Measurements from ENCODE around the gene TMEM117.
"Not testable (repeated sequence)": the region's sequence is repeated elsewhere in the genome, so short reads cannot be mapped to it uniquely, and the experiment has no call there.

Gene TMEM117

GRCh38 chr12:43840338-43840737, 4.5 kb downstream of the TMEM117 start:
- H3K9me3 ChIP-seq (ENCODE audit: control insufficient read depth, low read length), result no peaks in the 10 kb centered on the region
- H3K27me3 ChIP-seq (ENCODE audit: control insufficient read depth, insufficient read depth, low read length, poor library complexity, severe bottlenecking), result peaks cover 34% of the 10 kb centered on the region
- no peak overlapping the region for H3K27ac ChIP-seq (ENCODE audit: insufficient read depth, low read depth, low read length, poor library complexity, severe bottlenecking)
- 71 to 81% methylated on average over 4 of the region's 4 CpGs for WGBS, 2 experiments
- H3K36me3 ChIP-seq (ENCODE audit: control insufficient read depth, insufficient read depth, low read length), result no peaks in the 10 kb centered on the region
- H3K4me3 ChIP-seq (ENCODE audit: insufficient read depth, low read depth, low read length), result no peak overlapping the region
- no peaks in the 10 kb centered on the region for H3K4me1 ChIP-seq (ENCODE audit: control insufficient read depth, insufficient read depth, low read length)

GRCh38 chr12:43841253-43841652, 5.4 kb downstream of the TMEM117 start:
- H3K9me3 ChIP-seq (ENCODE audit: control insufficient read depth, low read length), result no peaks in the 10 kb centered on the region
- H3K4me3 ChIP-seq (ENCODE audit: insufficient read depth, low read depth, low read length), result no peak overlapping the region
- H3K27ac ChIP-seq (ENCODE audit: insufficient read depth, low read depth, low read length, poor library complexity, severe bottlenecking), result no peak overlapping the region
- no peaks in the 10 kb centered on the region for H3K36me3 ChIP-seq (ENCODE audit: control insufficient read depth, insufficient read depth, low read length)
- H3K4me1 ChIP-seq (ENCODE audit: control insufficient read depth, insufficient read depth, low read length), result no peaks in the 10 kb centered on the region
- peaks cover 25% of the 10 kb centered on the region for H3K27me3 ChIP-seq (ENCODE audit: control insufficient read depth, insufficient read depth, low read length, poor library complexity, severe bottlenecking)
- 94 to 95% methylated on average over 3 of the region's 3 CpGs for WGBS, 2 experiments

GRCh38 chr12:43842259-43842658, 6.4 kb downstream of the TMEM117 start:
- Histone ChIP-seq H3K27ac (ENCODE audit: insufficient read depth, low read depth, low read length, poor library complexity, severe bottlenecking) (no peak overlapping the region), H3K4me3 (ENCODE audit: insufficient read depth, low read depth, low read length) (no peak overlapping the region), H3K4me1 (ENCODE audit: control insufficient read depth, insufficient read depth, low read length) (no peaks in the 10 kb centered on the region), H3K9me3 (ENCODE audit: control insufficient read depth, low read length) (no peaks in the 10 kb centered on the region), H3K27me3 (ENCODE audit: control insufficient read depth, insufficient read depth, low read length, poor library complexity, severe bottlenecking) (peaks cover 15% of the 10 kb centered on the region), H3K36me3 (ENCODE audit: control insufficient read depth, insufficient read depth, low read length) (no peaks in the 10 kb centered on the region)
- WGBS, 2 experiments, result 86 to 92% methylated on average over 1 of the region's 1 CpG

- H3K27ac ChIP-seq (ENCODE audit: insufficient read depth, low read depth, low read length, poor library complexity, severe bottlenecking); H3K36me3 ChIP-seq (ENCODE audit: control insufficient read depth, insufficient read depth, low read length); H3K27me3 ChIP-seq (ENCODE audit: control insufficient read depth, insufficient read depth, low read length, poor library complexity, severe bottlenecking); H3K4me1 ChIP-seq (ENCODE audit: control insufficient read depth, insufficient read depth, low read length); H3K9me3 ChIP-seq (ENCODE audit: control insufficient read depth, low read length); H3K4me3 ChIP-seq (ENCODE audit: insufficient read depth, low read depth, low read length): not testable (repeated sequence)
- 87 to 88% methylated on average over 2 to 4 of the region's 4 CpGs for WGBS, 2 experiments
These were observed 11.7 kb downstream of the TMEM117 start for GRCh38 chr12:43847425-43848225.

GRCh38 chr12:43848226-43848507, 12.3 kb downstream of the TMEM117 start:
- Histone ChIP-seq H3K4me1 (ENCODE audit: control insufficient read depth, insufficient read depth, low read length) (no peaks in the 10 kb centered on the region), H3K27me3 (ENCODE audit: control insufficient read depth, insufficient read depth, low read length, poor library complexity, severe bottlenecking) (no peaks in the 10 kb centered on the region), H3K9me3 (ENCODE audit: control insufficient read depth, low read length) (no peaks in the 10 kb centered on the region), H3K27ac (ENCODE audit: insufficient read depth, low read depth, low read length, poor library complexity, severe bottlenecking) (no peak overlapping the region), H3K4me3 (ENCODE audit: insufficient read depth, low read depth, low read length) (no peak overlapping the region), H3K36me3 (ENCODE audit: control insufficient read depth, insufficient read depth, low read length) (no peaks in the 10 kb centered on the region)
- WGBS, 2 experiments, result 92 to 94% methylated on average over 4 of the region's 4 CpGs

- H3K9me3 ChIP-seq (ENCODE audit: control insufficient read depth, low read length), result no peaks in the 10 kb centered on the region
- H3K27me3 ChIP-seq (ENCODE audit: control insufficient read depth, insufficient read depth, low read length, poor library complexity, severe bottlenecking), result no peaks in the 10 kb centered on the region
- H3K4me3 ChIP-seq (ENCODE audit: insufficient read depth, low read depth, low read length), result no peak overlapping the region
- no peak overlapping the region for H3K27ac ChIP-seq (ENCODE audit: insufficient read depth, low read depth, low read length, poor library complexity, severe bottlenecking)
- 98 to 100% methylated on average over 3 of the region's 3 CpGs for WGBS, 2 experiments
- no peaks in the 10 kb centered on the region for H3K4me1 ChIP-seq (ENCODE audit: control insufficient read depth, insufficient read depth, low read length)
- no peaks in the 10 kb centered on the region for H3K36me3 ChIP-seq (ENCODE audit: control insufficient read depth, insufficient read depth, low read length)
These were observed 12.9 kb downstream of the TMEM117 start for GRCh38 chr12:43848786-43849185.

- Histone ChIP-seq H3K27me3 (ENCODE audit: control insufficient read depth, insufficient read depth, low read length, poor library complexity, severe bottlenecking) (no peaks in the 10 kb centered on the region), H3K36me3 (ENCODE audit: control insufficient read depth, insufficient read depth, low read length) (no peaks in the 10 kb centered on the region), H3K27ac (ENCODE audit: insufficient read depth, low read depth, low read length, poor library complexity, severe bottlenecking) (no peak overlapping the region), H3K9me3 (ENCODE audit: control insufficient read depth, low read length) (no peaks in the 10 kb centered on the region), H3K4me1 (ENCODE audit: control insufficient read depth, insufficient read depth, low read length) (no peaks in the 10 kb centered on the region), H3K4me3 (ENCODE audit: insufficient read depth, low read depth, low read length) (no peak overlapping the region)
- WGBS, 2 experiments, result no CpG with 5 or more reads among the region's 1 CpG
These were observed 16.9 kb downstream of the TMEM117 start for GRCh38 chr12:43852744-43853143.

- H3K27ac ChIP-seq (ENCODE audit: insufficient read depth, low read depth, low read length, poor library complexity, severe bottlenecking), result no peak overlapping the region
- H3K4me3 ChIP-seq (ENCODE audit: insufficient read depth, low read depth, low read length), result no peak overlapping the region
- H3K4me1 ChIP-seq (ENCODE audit: control insufficient read depth, insufficient read depth, low read length), result no peaks in the 10 kb centered on the region
- no peaks in the 10 kb centered on the region for H3K9me3 ChIP-seq (ENCODE audit: control insufficient read depth, low read length)
- H3K36me3 ChIP-seq (ENCODE audit: control insufficient read depth, insufficient read depth, low read length), result no peaks in the 10 kb centered on the region
- H3K27me3 ChIP-seq (ENCODE audit: control insufficient read depth, insufficient read depth, low read length, poor library complexity, severe bottlenecking), result no peaks in the 10 kb centered on the region
- 88 to 97% methylated on average over 2 of the region's 2 CpGs for WGBS, 2 experiments
These were observed 21.1 kb downstream of the TMEM117 start for GRCh38 chr12:43856972-43857371.

- H3K4me1 ChIP-seq (ENCODE audit: control insufficient read depth, insufficient read depth, low read length), result no peaks in the 10 kb centered on the region
- WGBS, 2 experiments, result 92 to 93% methylated on average over 7 of the region's 7 CpGs
- H3K4me3 ChIP-seq (ENCODE audit: insufficient read depth, low read depth, low read length), result no peak overlapping the region
These were observed 22.2 kb downstream of the TMEM117 start for GRCh38 chr12:43858096-43858495.

GRCh38 chr12:43858991-43859390, 23.1 kb downstream of the TMEM117 start:
- no peak overlapping the region for H3K4me3 ChIP-seq (ENCODE audit: insufficient read depth, low read depth, low read length)
- no peak overlapping the region for H3K27ac ChIP-seq (ENCODE audit: insufficient read depth, low read depth, low read length, poor library complexity, severe bottlenecking)
- WGBS, 2 experiments, result 79 to 82% methylated on average over 6 of the region's 6 CpGs

More at GRCh38 chr12:43858096-43858495, 22.2 kb downstream of the TMEM117 start:
- no peaks in the 10 kb centered on the region for H3K27me3 ChIP-seq (ENCODE audit: control insufficient read depth, insufficient read depth, low read length, poor library complexity, severe bottlenecking)
- H3K27ac ChIP-seq (ENCODE audit: insufficient read depth, low read depth, low read length, poor library complexity, severe bottlenecking), result no peak overlapping the region
- H3K36me3 ChIP-seq (ENCODE audit: control insufficient read depth, insufficient read depth, low read length), result no peaks in the 10 kb centered on the region
- no peaks in the 10 kb centered on the region for H3K9me3 ChIP-seq (ENCODE audit: control insufficient read depth, low read length)

More at GRCh38 chr12:43858991-43859390, 23.1 kb downstream of the TMEM117 start:
- Histone ChIP-seq H3K36me3 (ENCODE audit: control insufficient read depth, insufficient read depth, low read length) (no peaks in the 10 kb centered on the region), H3K4me1 (ENCODE audit: control insufficient read depth, insufficient read depth, low read length) (no peaks in the 10 kb centered on the region), H3K27me3 (ENCODE audit: control insufficient read depth, insufficient read depth, low read length, poor library complexity, severe bottlenecking) (no peaks in the 10 kb centered on the region), H3K9me3 (ENCODE audit: control insufficient read depth, low read length) (no peaks in the 10 kb centered on the region)
